ENCODE data around the gene CAMSAP1. TPM values are rescaled to one million over a fixed set of nuclear protein-coding genes. Genes with fewer than 3 reads are reported as not detected.

The CAMSAP1 gene
- total and polyA plus RNA-seq, 2 donors (not counting 1 experiment from before 2014, with no cell fraction given) = 6.6 to 31.0 TPM

DNA sequence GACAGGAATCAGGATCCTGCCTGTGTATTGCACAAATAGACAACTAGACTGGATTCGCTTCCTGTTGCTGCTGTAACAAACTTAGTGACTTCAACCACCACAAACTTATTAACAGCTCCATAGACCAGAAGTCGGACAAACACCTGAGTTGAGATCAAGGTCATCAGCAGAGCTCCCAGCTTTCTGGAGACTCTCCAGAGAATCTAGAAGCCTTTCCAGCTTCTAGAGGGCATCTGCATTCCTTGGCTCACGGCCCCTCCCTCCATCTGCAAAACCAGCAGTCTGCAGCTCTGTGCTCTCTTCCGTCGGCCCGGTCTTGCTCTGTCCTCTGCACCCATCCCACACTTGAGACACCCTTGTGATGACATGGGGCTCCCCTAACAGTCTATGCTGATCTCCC is 106.3 kb downstream of the CAMSAP1 start:
- CTCF ChIA-PET = interaction anchor here (0.5 kb wide), 1 partner anchor 362 kb away, joined by 5 read pairs; no protein-coding TSS in a partner anchor
- POLR2A ChIA-PET = no interaction called here
- TF ChIP-seq EZH2 (IDR thresholded peaks at IDR 0.05; ENCODE audit: borderline replicate concordance, insufficient read depth, low read depth, low read length, poor library complexity, severe bottlenecking) = no peak
- TF ChIP-seq, protein P1, sequence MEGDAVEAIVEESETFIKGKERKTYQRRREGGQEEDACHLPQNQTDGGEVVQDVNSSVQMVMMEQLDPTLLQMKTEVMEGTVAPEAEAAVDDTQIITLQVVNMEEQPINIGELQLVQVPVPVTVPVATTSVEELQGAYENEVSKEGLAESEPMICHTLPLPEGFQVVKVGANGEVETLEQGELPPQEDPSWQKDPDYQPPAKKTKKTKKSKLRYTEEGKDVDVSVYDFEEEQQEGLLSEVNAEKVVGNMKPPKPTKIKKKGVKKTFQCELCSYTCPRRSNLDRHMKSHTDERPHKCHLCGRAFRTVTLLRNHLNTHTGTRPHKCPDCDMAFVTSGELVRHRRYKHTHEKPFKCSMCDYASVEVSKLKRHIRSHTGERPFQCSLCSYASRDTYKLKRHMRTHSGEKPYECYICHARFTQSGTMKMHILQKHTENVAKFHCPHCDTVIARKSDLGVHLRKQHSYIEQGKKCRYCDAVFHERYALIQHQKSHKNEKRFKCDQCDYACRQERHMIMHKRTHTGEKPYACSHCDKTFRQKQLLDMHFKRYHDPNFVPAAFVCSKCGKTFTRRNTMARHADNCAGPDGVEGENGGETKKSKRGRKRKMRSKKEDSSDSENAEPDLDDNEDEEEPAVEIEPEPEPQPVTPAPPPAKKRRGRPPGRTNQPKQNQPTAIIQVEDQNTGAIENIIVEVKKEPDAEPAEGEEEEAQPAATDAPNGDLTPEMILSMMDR (IDR thresholded peaks at IDR 0.05) = no peak
- H3K36me3 ChIP-seq (replicated peaks in 1 of 2; ENCODE audit: control extremely low read depth in 1 of 2, control insufficient read depth in 1 of 2, extremely low read depth in 1 of 2, insufficient read depth in 2 of 2, low read length in 1 of 2) = no peaks in the 10 kb centered on the region
- Mint-ChIP-seq H3K4me1 (no peaks in the 10 kb centered on the region), H3K27me3 (peaks cover 3% of the 10 kb centered on the region), H3K27ac (no peak overlapping the region), H3K4me3 (no peak overlapping the region), H3K9me3 (ENCODE audit: insufficient read depth) (no peaks in the 10 kb centered on the region)
- no peaks in the 10 kb centered on the region for H3K79me2 ChIP-seq (ENCODE audit: control insufficient read depth, insufficient read depth, low read length)
- no peak overlapping the region for H3K9ac ChIP-seq (ENCODE audit: low read length)
- H3K9me3 ChIP-seq (ENCODE audit: control extremely low read depth in 1 of 3, control insufficient read depth in 2 of 3, insufficient read depth in 1 of 3, low read length in 2 of 3) = peaks cover 0 to 3% (median 0%) of the 10 kb centered on the region in 3 donors
- no peaks in the 10 kb centered on the region for H3K27me3 ChIP-seq (replicated peaks in 1 of 4; ENCODE audit: control extremely low read depth in 1 of 4, control insufficient read depth in 3 of 4, insufficient read depth in 4 of 4, low read length in 3 of 4)
- H4K20me1 ChIP-seq (ENCODE audit: control insufficient read depth, insufficient read depth, low read length, poor library complexity, severe bottlenecking) = no peaks in the 10 kb centered on the region
- no peak overlapping the region for H3K4me2 ChIP-seq (replicated peaks; ENCODE audit: low read depth, low read length, poor library complexity, severe bottlenecking)
- H3K4me3 ChIP-seq (ENCODE audit: control extremely low read depth in 1 of 5, extremely low read depth in 1 of 5, insufficient read depth in 1 of 5, low read depth in 2 of 5, low read length in 4 of 5) = no peak overlapping the region
- DNase-seq (no peak), ATAC-seq (ENCODE audit: low read depth) (no peak)
- no peak overlapping the region for H3K27ac ChIP-seq (ENCODE audit: low read length in 2 of 2)
- H3K4me1 ChIP-seq (ENCODE audit: control insufficient read depth in 2 of 2, insufficient read depth in 2 of 2, low read length in 2 of 2) = no peaks in the 10 kb centered on the region
- no peak overlapping the region for H2AFZ ChIP-seq (ENCODE audit: insufficient read depth, low read depth, low read length, poor library complexity, severe bottlenecking)
- WGBS (ENCODE audit: insufficient coverage) = 93% methylated on average over 6 of the region's 6 CpGs
- intact Hi-C loops (cut with micrococcal nuclease) = no loop called here

DNA sequence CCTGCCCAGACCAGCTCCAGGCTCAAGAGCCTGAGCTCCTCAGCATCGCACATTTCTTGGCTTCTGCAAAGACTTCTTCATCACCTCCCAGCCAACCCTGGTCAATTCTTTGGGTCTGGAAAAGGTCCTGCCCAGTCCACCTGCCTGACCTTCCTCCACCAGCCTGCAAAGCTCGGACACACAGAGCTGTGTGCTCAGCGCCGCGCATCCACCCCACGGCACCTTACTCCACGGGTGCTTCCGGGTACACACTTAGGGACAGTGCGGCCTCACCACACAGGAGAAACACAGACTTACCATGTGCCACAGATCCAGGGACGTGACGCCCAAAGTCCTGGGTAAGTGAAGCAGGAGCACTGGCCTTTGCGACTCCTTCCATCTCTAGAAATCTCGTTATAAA is 108.1 kb downstream of the CAMSAP1 start:
- POLR2A ChIA-PET = interaction anchor here (0.6 kb wide), 1 partner anchor 829 kb away, joined by 3 read pairs; no protein-coding TSS in a partner anchor
- ATAC-seq (ENCODE audit: low read depth) = no peak
- Histone ChIP-seq H3K9ac (ENCODE audit: low read length) (no peak overlapping the region), H3K36me3 (replicated peaks in 1 of 2; ENCODE audit: control extremely low read depth in 1 of 2, control insufficient read depth in 1 of 2, extremely low read depth in 1 of 2, insufficient read depth in 2 of 2, low read length in 1 of 2) (no peaks in the 10 kb centered on the region), H4K20me1 (ENCODE audit: control insufficient read depth, insufficient read depth, low read length, poor library complexity, severe bottlenecking) (no peaks in the 10 kb centered on the region), H3K4me3 (ENCODE audit: control extremely low read depth in 1 of 5, extremely low read depth in 1 of 5, insufficient read depth in 1 of 5, low read depth in 2 of 5, low read length in 4 of 5) (no peak overlapping the region), H3K27me3 (replicated peaks in 1 of 4; ENCODE audit: control extremely low read depth in 1 of 4, control insufficient read depth in 3 of 4, insufficient read depth in 4 of 4, low read length in 3 of 4) (no peaks in the 10 kb centered on the region), H3K79me2 (ENCODE audit: control insufficient read depth, insufficient read depth, low read length) (no peaks in the 10 kb centered on the region), H3K27ac (ENCODE audit: low read length in 2 of 2) (no peak overlapping the region), H3K4me2 (replicated peaks; ENCODE audit: low read depth, low read length, poor library complexity, severe bottlenecking) (no peak overlapping the region), H2AFZ (ENCODE audit: insufficient read depth, low read depth, low read length, poor library complexity, severe bottlenecking) (no peak overlapping the region), H3K4me1 (ENCODE audit: control insufficient read depth in 2 of 2, insufficient read depth in 2 of 2, low read length in 2 of 2) (no peaks in the 10 kb centered on the region), H3K9me3 (ENCODE audit: control extremely low read depth in 1 of 3, control insufficient read depth in 2 of 3, insufficient read depth in 1 of 3, low read length in 2 of 3) (peaks cover 0 to 3% (median 0%) of the 10 kb centered on the region in 3 donors)
- intact Hi-C loops (cut with micrococcal nuclease) = no loop called here
- no peak overlapping the region for H3K27ac Mint-ChIP-seq
- TF ChIP-seq, protein P1 (IDR thresholded peaks at IDR 0.05) = no peak
- TF ChIP-seq EZH2 (IDR thresholded peaks at IDR 0.05; ENCODE audit: borderline replicate concordance, insufficient read depth, low read depth, low read length, poor library complexity, severe bottlenecking) = no peak
- no peaks in the 10 kb centered on the region for H3K9me3 Mint-ChIP-seq (ENCODE audit: insufficient read depth)
- H3K4me1 Mint-ChIP-seq = no peaks in the 10 kb centered on the region
- DNase-seq = no peak
- CTCF ChIA-PET = no interaction called here
- whole genome bisulfite sequencing (ENCODE audit: insufficient coverage) = 95% methylated on average over 8 of the region's 13 CpGs
- H3K4me3 Mint-ChIP-seq = no peak overlapping the region
- peaks cover 3% of the 10 kb centered on the region for H3K27me3 Mint-ChIP-seq
